BJ (cell line): ENCODE measurements around the gene IMPG2. TPM values are rescaled to one million over a fixed set of nuclear protein-coding genes. Genes with fewer than 3 reads are reported as not detected.

ENCODE experiments used
- CTCF ChIA-PET: fragments of 350-600 bp; formaldehyde crosslinking; extraction: SDS; loops from one replicate; lab custom pipeline; 2021; ENCODE audit warnings: antibody characterized with exemption, inconsistent platforms; lab: Yijun Ruan, JAX
- POLR2A ChIA-PET: fragments of 300-600 bp; sonication (Branson Sonifier 250); formaldehyde crosslinking; extraction: SDS; loops from one replicate; lab custom pipeline; 2021; ENCODE audit warnings: antibody characterized with exemption; lab: Charles Lee
- DNase-seq: peaks from one replicate; pipeline ENCODE4 v3.0.0-alpha.2; 2011; ENCODE audit warnings: low read depth
- H3K27me3 ChIP-seq: 2 replicates; pipeline ENCODE4 v1.6.0; 2011; ENCODE audit warnings: low read length; ENCODE audit not compliant: control insufficient read depth, insufficient read depth
- H3K36me3 ChIP-seq: 2 replicates; pipeline ENCODE4 v1.5.1; 2011; ENCODE audit warnings: low read length; ENCODE audit not compliant: control insufficient read depth, insufficient read depth
- H3K4me3 ChIP-seq: 2 replicates; pipeline ENCODE4 v1.5.1; 2011; ENCODE audit warnings: low read depth, mild to moderate bottlenecking, control low read depth, low read length
- CTCF ChIP-seq: IDR thresholded peaks from 2 replicates; pipeline ENCODE4 v1.5.1; 2011; ENCODE audit warnings: low read depth, mild to moderate bottlenecking, control low read depth, inconsistent platforms, low read length, moderate library complexity; ENCODE audit not compliant: insufficient read depth
- polyA plus RNA-seq: library from polyadenylated mRNA; depleted of rRNA; stranded (reverse); fragments of >200 nt; gene quantifications from 2 replicates; pipeline ENCODE4 v1.2.3, GENCODE V29; 2011

The IMPG2 gene
- polyA plus RNA-seq, 1 experiment: 0.10 TPM

- Histone ChIP-seq H3K36me3 (no peaks in the 10 kb centered on the region), H3K27me3 (no peaks in the 10 kb centered on the region), H3K4me3 (no peak overlapping the region)
- ChIA-PET CTCF (no interaction called here), POLR2A (no interaction called here)
- no peak for TF ChIP-seq CTCF
- no peak for DNase-seq
These were observed 100.4 kb downstream of the IMPG2 start for GRCh38 chr3:101219842-101220560.

- ChIA-PET CTCF (no interaction called here), POLR2A (no interaction called here)
- Histone ChIP-seq H3K4me3 (no peak overlapping the region), H3K36me3 (no peaks in the 10 kb centered on the region), H3K27me3 (no peaks in the 10 kb centered on the region)
- no peak for TF ChIP-seq CTCF
- no peak for DNase-seq
These were observed 102.7 kb downstream of the IMPG2 start for GRCh38 chr3:101217472-101218245.

- no peak for TF ChIP-seq CTCF
- Histone ChIP-seq H3K4me3 (no peak overlapping the region), H3K27me3 (no peaks in the 10 kb centered on the region), H3K36me3 (no peaks in the 10 kb centered on the region)
- ChIA-PET CTCF (no interaction called here), POLR2A (no interaction called here)
- DNase-seq: no peak
These were observed 103.5 kb downstream of the IMPG2 start for GRCh38 chr3:101216710-101217465.

- CTCF ChIA-PET: no interaction called here
- no peaks in the 10 kb centered on the region for H3K36me3 ChIP-seq
These were observed 107.6 kb downstream of the IMPG2 start for GRCh38 chr3:101212730-101213129.

More at GRCh38 chr3:101212730-101213129, 107.6 kb downstream of the IMPG2 start:
- Histone ChIP-seq H3K4me3 (no peak overlapping the region), H3K27me3 (no peaks in the 10 kb centered on the region; the same call in 1 of the 2 replicates)
- POLR2A ChIA-PET: no interaction called here
- DNase-seq: no peak
- no peak for TF ChIP-seq CTCF
